Keratinocyte (primary cell): ENCODE measurements around the gene ACTR2. TPM values are rescaled to one million over a fixed set of nuclear protein-coding genes. Genes with fewer than 3 reads are reported as not detected.

Experiments used
- DNase-seq: peaks from one replicate; pipeline ENCODE4 v3.0.0-alpha.2; 2011; ENCODE audit warnings: low read depth, missing footprints, low spot score
- FAIRE-seq: peaks from 2 replicates; lab custom pipeline; 2011; peaks lifted over from hg19 to GRCh38; lab: Jason Lieb, UNC
- H2AFZ ChIP-seq: 2 replicates; pipeline ENCODE4 v1.6.0; 2012; ENCODE audit warnings: low read length, control low read depth, inconsistent platforms; ENCODE audit not compliant: control insufficient read depth
- H3K27ac ChIP-seq: 2 replicates; pipeline ENCODE4 v1.5.1; 2011; ENCODE audit warnings: low read length; ENCODE audit not compliant: control insufficient read depth, insufficient read depth
- H3K27me3 ChIP-seq: 3 replicates; pipeline ENCODE4 v1.6.0; 2011; ENCODE audit warnings: low read length; ENCODE audit not compliant: control insufficient read depth, insufficient read depth; ENCODE audit errors: extremely low read depth
- H3K36me3 ChIP-seq, 2 experiments: 2 replicates in 1 of 2; 3 replicates in 1 of 2; pipeline ENCODE4 v1.5.1; 2011; ENCODE audit warnings: low read length in 2 of 2, mild to moderate bottlenecking in 1 of 2; ENCODE audit not compliant: control insufficient read depth in 2 of 2, insufficient read depth in 2 of 2; ENCODE audit errors: extremely low read depth in 1 of 2
- H3K4me1 ChIP-seq: 3 replicates; pipeline ENCODE4 v1.5.1; 2011; ENCODE audit warnings: low read length; ENCODE audit not compliant: control insufficient read depth, insufficient read depth; ENCODE audit errors: extremely low read depth
- H3K4me2 ChIP-seq: 3 replicates; pipeline ENCODE4 v1.6.0; 2011; ENCODE audit warnings: low read depth, low read length; ENCODE audit not compliant: control insufficient read depth, insufficient read depth; ENCODE audit errors: extremely low read depth
- H3K4me3 ChIP-seq, 3 experiments: fragments of 200-600 bp in 1 of 3; sonication (generic) in 1 of 3; 2 replicates in 2 of 3; 3 replicates in 1 of 3; pipeline ENCODE4 v1.5.1; 2011 to 2016; ENCODE audit warnings: low read length in 3 of 3, mild to moderate bottlenecking in 3 of 3, control low read depth in 2 of 3, inconsistent platforms in 1 of 3, low read depth in 1 of 3, mixed read lengths in 1 of 3, mixed run types in 1 of 3, moderate library complexity in 1 of 3; ENCODE audit not compliant: control insufficient read depth in 2 of 3, insufficient read depth in 2 of 3; ENCODE audit errors: extremely low read depth in 1 of 3
- H3K79me2 ChIP-seq: 2 replicates; pipeline ENCODE4 v1.6.0; 2012; ENCODE audit warnings: low read length; ENCODE audit not compliant: control insufficient read depth, insufficient read depth
- H3K9ac ChIP-seq: 3 replicates; pipeline ENCODE4 v1.6.0; 2011; ENCODE audit warnings: low read length; ENCODE audit not compliant: control insufficient read depth, insufficient read depth; ENCODE audit errors: extremely low read depth
- H3K9me1 ChIP-seq: 3 replicates; pipeline ENCODE4 v1.6.0; 2011; ENCODE audit warnings: low read length; ENCODE audit not compliant: control insufficient read depth, insufficient read depth; ENCODE audit errors: extremely low read depth
- H3K9me3 ChIP-seq: 2 replicates; pipeline ENCODE4 v1.5.1; 2012; ENCODE audit warnings: low read depth, low read length; ENCODE audit not compliant: control insufficient read depth
- H4K20me1 ChIP-seq: 3 replicates; pipeline ENCODE4 v1.6.0; 2011; ENCODE audit warnings: low read length; ENCODE audit not compliant: control insufficient read depth, insufficient read depth; ENCODE audit errors: extremely low read depth
- EZH2 ChIP-seq: IDR thresholded peaks from one replicate; pipeline ENCODE4 v1.6.1; 2012; ENCODE audit warnings: inconsistent platforms, mild to moderate bottlenecking, low read length, moderate library complexity
- dilution Hi-C: fragments of 300-500 bp; cut with MboI; formaldehyde crosslinking; loops from one replicate; pipeline ENCODE4 v1.7.0; 2020; ENCODE audit warnings: low sequenced_read_pairs; ENCODE audit not compliant: extremely low pct_ligation_motif_present
- polyA plus RNA-seq, 5 experiments: library from polyadenylated mRNA; depleted of rRNA in 3 of 5; stranded (reverse) in 3 of 5; stranded (forward) in 1 of 5; unstranded in 1 of 5; fragments of >200 nt; gene quantifications; 1 replicate in 1 of 5; 2 replicates in 3 of 5; 3 replicates in 1 of 5; pipeline versions ENCODE4 v1.2.1 to v1.2.3, GENCODE V29; 2011 to 2012; ENCODE audit warnings: missing spikeins in 2 of 5, low read depth in 1 of 5, low replicate concordance in 1 of 5
- TF ChIP-seq, protein P1 (sequence below), 3 experiments: IDR thresholded peaks in 1 of 3; conservative IDR thresholded peaks in 1 of 3; optimal IDR thresholded peaks in 1 of 3; 2 replicates in 2 of 3; 3 replicates in 1 of 3; pipeline versions ENCODE3 to v1.5.1; 2011; ENCODE audit warnings: low read length in 3 of 3, mild to moderate bottlenecking in 3 of 3, moderate library complexity in 2 of 3, control low read depth in 1 of 3, inconsistent platforms in 1 of 3; ENCODE audit not compliant: insufficient read depth in 2 of 3; ENCODE audit errors: extremely low read depth in 1 of 3

The ACTR2 gene
- polyA plus RNA-seq, 1 donor (not counting 4 experiments of a cell fraction or from before 2014, with no cell fraction given), result 257 TPM

DNA sequence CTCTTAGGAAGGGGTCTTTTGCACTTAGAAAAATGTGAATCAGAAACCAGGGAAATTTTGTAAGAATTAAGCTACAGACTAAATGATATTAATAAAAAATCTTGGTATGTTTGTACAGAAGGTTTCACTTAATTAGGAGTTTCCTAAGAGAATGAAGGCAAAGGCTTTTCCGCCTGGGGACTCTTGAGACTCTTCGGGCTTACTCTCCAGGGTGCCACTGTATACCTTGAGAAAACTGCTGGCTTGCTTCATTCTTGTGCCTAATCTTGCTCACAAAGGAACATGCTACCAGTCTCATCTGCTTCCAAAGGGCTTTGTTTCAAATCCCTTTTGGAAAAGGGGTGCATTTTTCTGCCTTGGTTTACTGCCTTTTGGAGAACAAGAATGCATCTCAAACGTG is 49.5 kb downstream of the ACTR2 start:
- DNase-seq (no peak), FAIRE-seq (no peak)
- Histone ChIP-seq H3K4me3 (no peak overlapping the region), H3K4me2 (no peak overlapping the region), H3K79me2 (no peaks in the 10 kb centered on the region), H3K27me3 (no peaks in the 10 kb centered on the region), H4K20me1 (no peaks in the 10 kb centered on the region), H3K4me1 (no peaks in the 10 kb centered on the region), H2AFZ (no peak overlapping the region), H3K9me3 (no peaks in the 10 kb centered on the region), H3K36me3 (peaks cover 5 to 8% of the 10 kb centered on the region in 2 experiments), H3K9me1 (no peaks in the 10 kb centered on the region), H3K27ac (no peak overlapping the region), H3K9ac (no peak overlapping the region)
- TF ChIP-seq EZH2, result no peak
- TF ChIP-seq, protein P1, sequence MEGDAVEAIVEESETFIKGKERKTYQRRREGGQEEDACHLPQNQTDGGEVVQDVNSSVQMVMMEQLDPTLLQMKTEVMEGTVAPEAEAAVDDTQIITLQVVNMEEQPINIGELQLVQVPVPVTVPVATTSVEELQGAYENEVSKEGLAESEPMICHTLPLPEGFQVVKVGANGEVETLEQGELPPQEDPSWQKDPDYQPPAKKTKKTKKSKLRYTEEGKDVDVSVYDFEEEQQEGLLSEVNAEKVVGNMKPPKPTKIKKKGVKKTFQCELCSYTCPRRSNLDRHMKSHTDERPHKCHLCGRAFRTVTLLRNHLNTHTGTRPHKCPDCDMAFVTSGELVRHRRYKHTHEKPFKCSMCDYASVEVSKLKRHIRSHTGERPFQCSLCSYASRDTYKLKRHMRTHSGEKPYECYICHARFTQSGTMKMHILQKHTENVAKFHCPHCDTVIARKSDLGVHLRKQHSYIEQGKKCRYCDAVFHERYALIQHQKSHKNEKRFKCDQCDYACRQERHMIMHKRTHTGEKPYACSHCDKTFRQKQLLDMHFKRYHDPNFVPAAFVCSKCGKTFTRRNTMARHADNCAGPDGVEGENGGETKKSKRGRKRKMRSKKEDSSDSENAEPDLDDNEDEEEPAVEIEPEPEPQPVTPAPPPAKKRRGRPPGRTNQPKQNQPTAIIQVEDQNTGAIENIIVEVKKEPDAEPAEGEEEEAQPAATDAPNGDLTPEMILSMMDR (optimal IDR thresholded peaks at IDR 0.05 in 1 of 3, IDR thresholded peaks at IDR 0.05 in 1 of 3, conservative IDR thresholded peaks at IDR 0.05 in 1 of 3; ENCODE audit: extremely low read depth in 1 of 3, insufficient read depth in 2 of 3, low read length in 3 of 3), result no peak
- dilution Hi-C loops, result no loop called here

DNA sequence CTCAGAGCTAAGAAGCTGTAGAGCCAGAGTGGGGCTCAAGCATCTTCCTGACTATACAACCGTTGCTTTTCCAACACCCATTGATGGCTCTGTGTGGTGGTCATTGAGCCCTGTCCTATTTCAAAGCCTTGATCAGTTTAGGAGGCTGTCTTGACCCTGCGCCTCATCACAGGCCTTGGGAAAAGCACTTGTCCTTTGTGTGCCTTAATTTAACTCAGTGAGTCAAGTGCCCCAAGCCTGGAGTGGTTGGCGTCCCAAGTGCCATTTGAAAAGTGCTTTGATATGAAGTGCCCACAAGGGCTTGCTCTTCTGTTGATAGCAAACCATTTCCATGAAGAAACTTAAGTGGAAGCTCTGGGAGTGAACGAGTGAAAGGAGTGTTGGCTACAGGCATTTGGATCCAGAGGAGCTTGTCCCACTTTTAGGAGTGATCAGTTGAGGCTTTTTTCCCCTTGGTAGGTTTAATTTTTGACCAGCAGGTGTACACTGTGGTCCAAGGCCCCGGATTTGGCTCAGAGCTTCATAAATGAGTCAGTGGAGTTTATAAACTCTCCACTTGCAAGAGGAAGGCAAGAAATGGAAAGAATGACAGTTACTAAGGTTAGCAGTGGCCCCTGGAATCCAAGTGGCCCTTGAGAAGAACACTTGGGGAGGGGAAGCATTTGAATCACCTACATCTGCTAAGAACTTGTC is 50.3 kb downstream of the ACTR2 start:
- DNase-seq (no peak), FAIRE-seq (no peak)
- Histone ChIP-seq H3K9me1 (no peaks in the 10 kb centered on the region), H3K79me2 (no peaks in the 10 kb centered on the region), H2AFZ (no peak overlapping the region), H3K4me2 (no peak overlapping the region), H3K27me3 (no peaks in the 10 kb centered on the region), H4K20me1 (no peaks in the 10 kb centered on the region), H3K27ac (no peak overlapping the region), H3K36me3 (peaks cover 4 to 6% of the 10 kb centered on the region in 2 experiments), H3K4me1 (no peaks in the 10 kb centered on the region), H3K4me3 (no peak overlapping the region), H3K9me3 (no peaks in the 10 kb centered on the region), H3K9ac (no peak overlapping the region)
- dilution Hi-C loops, result no loop called here
- TF ChIP-seq EZH2, result no peak
- TF ChIP-seq, protein P1 (optimal IDR thresholded peaks at IDR 0.05 in 1 of 3, IDR thresholded peaks at IDR 0.05 in 1 of 3, conservative IDR thresholded peaks at IDR 0.05 in 1 of 3; ENCODE audit: extremely low read depth in 1 of 3, insufficient read depth in 2 of 3, low read length in 3 of 3), result no peak
